ENCODE results near the gene KLHL2.

GRCh38 chr4:165190591-165191347 lies 16.6 kb upstream of the KLHL2 start:
- TF ChIP-seq CTCF (IDR thresholded peaks at IDR 0.05; ENCODE audit: poor library complexity) (no peak), EZH2 (IDR thresholded peaks at IDR 0.05; ENCODE audit: borderline replicate concordance) (no peak)
